GM10266 (cell line): Measurements from ENCODE around the gene SLC16A10.
"Not testable (repeated sequence)": the region's sequence is repeated elsewhere in the genome, so short reads cannot be mapped to it uniquely, and the experiment has no call there.

ENCODE experiments used
- DNase-seq: peaks from one replicate; pipeline ENCODE4 v3.0.0; 2012; ENCODE audit errors: extremely low spot score
- CTCF ChIP-seq: IDR thresholded peaks from 2 replicates; pipeline ENCODE4 v1.5.1; 2012; ENCODE audit warnings: mild to moderate bottlenecking, low read depth; ENCODE audit not compliant: control insufficient read depth, insufficient read depth; ENCODE audit errors: missing control alignments

SLC16A10 gene

GRCh38 chr6:111201244-111201554 is 113.9 kb downstream of the SLC16A10 start:
- no peak for DNase-seq
- no peak for TF ChIP-seq CTCF

- no peak for TF ChIP-seq CTCF
- no peak for DNase-seq
Measured at GRCh38 chr6:111201764-111202163, 114.5 kb downstream of the SLC16A10 start.

GRCh38 chr6:111203539-111203938 is 116.2 kb downstream of the SLC16A10 start:
- DNase-seq, result not testable (repeated sequence)

GRCh38 chr6:111204305-111204704 is 117.0 kb downstream of the SLC16A10 start:
- DNase-seq, result no peak
- no peak for TF ChIP-seq CTCF

GRCh38 chr6:111204881-111205280 is 117.6 kb downstream of the SLC16A10 start:
- no peak for TF ChIP-seq CTCF
- DNase-seq, result no peak

GRCh38 chr6:111205502-111205901 is 118.2 kb downstream of the SLC16A10 start:
- TF ChIP-seq CTCF, result no peak
- DNase-seq, result no peak

- DNase-seq, result no peak
Measured at GRCh38 chr6:111207141-111207858, 120.0 kb downstream of the SLC16A10 start.

More at GRCh38 chr6:111207141-111207858, 120.0 kb downstream of the SLC16A10 start:
- no peak for TF ChIP-seq CTCF
